Gastrocnemius medialis (tissue), 4 donors: Measurements from ENCODE around the gene WDR48. TPM values are rescaled to one million over a fixed set of nuclear protein-coding genes. Genes with fewer than 3 reads are reported as not detected.
"Not testable (repeated sequence)": the region's sequence is repeated elsewhere in the genome, so short reads cannot be mapped to it uniquely, and the experiment has no call there.

Experiments
- ATAC-seq, 2 donors: fragments of 150-250 bp; one replicate each; pipeline ENCODE4 v1.9.1; 2016
- DNase-seq, 2 donors: peaks; one replicate each; pipeline ENCODE4 v3.0.0-alpha.2; 2019
- H3K27ac ChIP-seq, 4 donors: fragments of 200-600 bp; sonication (generic); 1 replicate in 1 of 4; 2 replicates in 3 of 4; pipeline ENCODE4 v1.5.1; 2016 to 2018; ENCODE audit warnings: mild to moderate bottlenecking in 2 of 4, moderate library complexity in 1 of 4
- H3K27me3 ChIP-seq, 3 donors: fragments of 200-600 bp; sonication (generic) in 2 of 3; 1 replicate in 1 of 3; 2 replicates in 2 of 3; pipeline versions ENCODE4 v1.5.1 to v1.6.0; 2016 to 2019; ENCODE audit warnings: mild to moderate bottlenecking in 1 of 3, moderate library complexity in 1 of 3
- H3K36me3 ChIP-seq, 2 donors: fragments of 200-600 bp; sonication (generic) in 1 of 2; one replicate each; pipeline ENCODE4 v1.5.1; 2017 to 2018
- H3K4me1 ChIP-seq, 2 donors: fragments of 200-600 bp; sonication (generic) in 1 of 2; one replicate each; pipeline ENCODE4 v1.5.1; 2016 to 2017; ENCODE audit warnings: mild to moderate bottlenecking in 2 of 2
- H3K4me3 ChIP-seq, 4 donors: fragments of 200-600 bp; sonication (generic) in 3 of 4; 1 replicate in 1 of 4; 2 replicates in 3 of 4; pipeline ENCODE4 v1.5.1; 2016 to 2019; ENCODE audit warnings: mild to moderate bottlenecking in 2 of 4
- H3K9me3 ChIP-seq, 3 donors: fragments of 200-600 bp; sonication (generic) in 2 of 3; 1 replicate in 1 of 3; 2 replicates in 2 of 3; pipeline ENCODE4 v1.5.1; 2016 to 2019
- CTCF ChIP-seq, 5 experiments: fragments of 450-650 bp in 3 of 5; fragments of 200-600 bp in 2 of 5; sonication (generic) in 2 of 5; IDR thresholded peaks in 4 of 5; conservative IDR thresholded peaks in 1 of 5; 1 replicate in 4 of 5; 2 replicates in 1 of 5; pipeline ENCODE4 v1.5.1; 2016 to 2019; ENCODE audit warnings: antibody characterized with exemption in 5 of 5, mild to moderate bottlenecking in 3 of 5, moderate library complexity in 3 of 5
- POLR2A ChIP-seq, 2 donors: fragments of 450-650 bp; IDR thresholded peaks; one replicate each; pipeline ENCODE4 v1.6.1; 2017; ENCODE audit warnings: antibody characterized with exemption in 2 of 2, mild to moderate bottlenecking in 2 of 2, moderate library complexity in 2 of 2
- in situ Hi-C, 4 donors: fragments of 200-750 bp; cut with MboI; loops; one replicate each; pipeline versions ENCODE4 v1.15.0 to v1.8.0; 2017; ENCODE audit warnings: low sequenced_read_pairs in 4 of 4
- intact Hi-C: fragments of 100-400 bp; cut with DNase I; formaldehyde crosslinking; loops from one replicate; pipeline ENCODE4 v1.15.1; 2023; ENCODE audit warnings: low total_unique reads
- total RNA-seq, 4 donors: library from RNA; depleted of rRNA; stranded (reverse); fragments of >200 nt; gene quantifications; one replicate each; pipeline versions ENCODE4 v1.1.0 to v1.2.3, GENCODE V29; 2016

WDR48 gene
- total RNA-seq, 4 donors from 2014 or later, result 14.8 to 26.5 (median 19.8) TPM

- TF ChIP-seq CTCF (IDR thresholded peaks at IDR 0.05 in 4 of 5, conservative IDR thresholded peaks at IDR 0.05 in 1 of 5), result no peak
- TF ChIP-seq POLR2A (IDR thresholded peaks at IDR 0.05), result no peak
- intact Hi-C loops, result loop anchor here (5.0 kb wide), 1 partner anchor 329 kb away; the partner anchor contains the start of gene SLC25A38
These were observed 1.9 kb downstream of the WDR48 start for GRCh38 chr3:39053696-39054095.

GRCh38 chr3:39056151-39056550, 4.3 kb downstream of the WDR48 start:
- in situ Hi-C loops, result no loop called here
- no peaks in the 10 kb centered on the region for H3K27me3 ChIP-seq
- peaks cover 22 to 23% of the 10 kb centered on the region in 2 donors for H3K4me1 ChIP-seq
- no peak overlapping the region for H3K4me3 ChIP-seq
- intact Hi-C loops, result no loop called here
- H3K27ac ChIP-seq, result no peak overlapping the region
- TF ChIP-seq CTCF (IDR thresholded peaks at IDR 0.05 in 4 of 5, conservative IDR thresholded peaks at IDR 0.05 in 1 of 5) (no peak), POLR2A (IDR thresholded peaks at IDR 0.05) (no peak)
- ATAC-seq (no peak), DNase-seq (no peak)
- no peaks in the 10 kb centered on the region for H3K9me3 ChIP-seq
- H3K36me3 ChIP-seq, result no peaks in the 10 kb centered on the region

More at GRCh38 chr3:39053696-39054095, 1.9 kb downstream of the WDR48 start:
- Histone ChIP-seq H3K27ac (no peak overlapping the region), H3K9me3 (no peaks in the 10 kb centered on the region), H3K4me1 (peaks cover 22 to 25% of the 10 kb centered on the region in 2 donors), H3K27me3 (no peaks in the 10 kb centered on the region), H3K36me3 (no peaks in the 10 kb centered on the region), H3K4me3 (no peak overlapping the region)
- in situ Hi-C loops, result no loop called here
- DNase-seq (no peak), ATAC-seq (no peak)

- in situ Hi-C loops, H3K4me3 ChIP-seq, H3K27me3 ChIP-seq, H3K9me3 ChIP-seq, H3K27ac ChIP-seq, H3K4me1 ChIP-seq, intact Hi-C loops, H3K36me3 ChIP-seq, DNase-seq, ATAC-seq: not testable (repeated sequence)
These were observed 9.4 kb downstream of the WDR48 start for GRCh38 chr3:39061228-39061627.

- no peaks in the 10 kb centered on the region for H3K9me3 ChIP-seq
- intact Hi-C loops (no loop called here), in situ Hi-C loops (no loop called here)
- H3K27ac ChIP-seq, result no peak overlapping the region
- peaks cover 0 to under 1% of the 10 kb centered on the region in 2 donors for H3K4me1 ChIP-seq
- DNase-seq, result no peak
- H3K36me3 ChIP-seq, result peaks cover 0 to 9% of the 10 kb centered on the region in 2 donors
- no peak for ATAC-seq
- H3K27me3 ChIP-seq, result no peaks in the 10 kb centered on the region
- H3K4me3 ChIP-seq, result no peak overlapping the region
- TF ChIP-seq POLR2A (IDR thresholded peaks at IDR 0.05), result no peak
- TF ChIP-seq CTCF (IDR thresholded peaks at IDR 0.05 in 4 of 5, conservative IDR thresholded peaks at IDR 0.05 in 1 of 5), result no peak
These were observed 10.4 kb downstream of the WDR48 start for GRCh38 chr3:39062180-39062579.

- intact Hi-C loops (no loop called here), in situ Hi-C loops (no loop called here)
- peaks cover 0 to 18% of the 10 kb centered on the region in 2 donors for H3K36me3 ChIP-seq
- TF ChIP-seq POLR2A (IDR thresholded peaks at IDR 0.05) (no peak), CTCF (IDR thresholded peaks at IDR 0.05 in 4 of 5, conservative IDR thresholded peaks at IDR 0.05 in 1 of 5) (no peak)
- no peaks in the 10 kb centered on the region for H3K9me3 ChIP-seq
- no peak for DNase-seq
- H3K4me3 ChIP-seq, result no peak overlapping the region
- no peaks in the 10 kb centered on the region for H3K27me3 ChIP-seq
- no peaks in the 10 kb centered on the region for H3K4me1 ChIP-seq
- no peak overlapping the region for H3K27ac ChIP-seq
- ATAC-seq, result no peak
These were observed 11.3 kb downstream of the WDR48 start for GRCh38 chr3:39063143-39063542.
